HEK293 (cell line): ENCODE measurements around the gene CCDC9.

Source experiments
- CTCF ChIA-PET: fragments of 350-600 bp; formaldehyde crosslinking; extraction: SDS; loops from one replicate; lab custom pipeline; 2021; ENCODE audit warnings: antibody characterized with exemption; lab: Yijun Ruan, JAX
- POLR2A ChIA-PET: fragments of 300-600 bp; formaldehyde crosslinking; extraction: SDS; loops from one replicate; lab custom pipeline; 2020; ENCODE audit warnings: antibody characterized with exemption, inconsistent platforms; lab: Yijun Ruan, JAX
- H3K27ac ChIP-seq: fragments of 200-500 bp; sonication (Bioruptor generic); 2 replicates; pipeline ENCODE4 v1.5.1; 2014; ENCODE audit warnings: low read depth, low read length, control low read depth, inconsistent platforms; ENCODE audit errors: extremely low read depth
- H3K36me3 ChIP-seq, 2 experiments: fragments of 200-500 bp in 1 of 2; sonication (Bioruptor generic) in 1 of 2; 1 replicate in 1 of 2; 2 replicates in 1 of 2; pipeline ENCODE4 v1.5.1; 2014 to 2017; ENCODE audit warnings: inconsistent platforms in 2 of 2, low read length in 2 of 2; ENCODE audit not compliant: control insufficient read depth in 2 of 2, insufficient read depth in 1 of 2
- H3K4me1 ChIP-seq: fragments of 200-500 bp; sonication (Bioruptor generic); 2 replicates; pipeline ENCODE4 v1.5.1; 2014; ENCODE audit warnings: mild to moderate bottlenecking, low read length, inconsistent platforms; ENCODE audit not compliant: control insufficient read depth, insufficient read depth
- H3K4me3 ChIP-seq: 2 replicates; pipeline ENCODE4 v1.5.1; 2011; ENCODE audit warnings: low read depth, mild to moderate bottlenecking, control low read depth, low read length, moderate library complexity
- H3K9me3 ChIP-seq: fragments of 200-500 bp; sonication (Bioruptor generic); 2 replicates; pipeline ENCODE4 v1.5.1; 2014; ENCODE audit warnings: low read depth, low read length, inconsistent platforms; ENCODE audit not compliant: control insufficient read depth, insufficient read depth
- CTCF ChIP-seq: fragments of 450-650 bp; formaldehyde crosslinking; IDR thresholded peaks from 2 replicates; pipeline ENCODE4 v1.5.1; 2016; ENCODE audit warnings: missing biosample characterization, missing genetic modification characterization
- EGR2 ChIP-seq: fragments of 450-650 bp; formaldehyde crosslinking; IDR thresholded peaks from 2 replicates; pipeline ENCODE4 v1.5.1; 2016; ENCODE audit warnings: low read depth, missing biosample characterization, missing genetic modification characterization
- FEZF1 ChIP-seq: fragments of 450-650 bp; formaldehyde crosslinking; IDR thresholded peaks from 2 replicates; pipeline ENCODE4 v1.5.1; 2016; ENCODE audit warnings: missing biosample characterization, missing genetic modification characterization
- HOXC10 ChIP-seq: sonication (generic); formaldehyde crosslinking; IDR thresholded peaks from 2 replicates; pipeline ENCODE4 v1.8.1; 2023; ENCODE audit warnings: mild to moderate bottlenecking, missing genetic modification reagents
- IKZF3 ChIP-seq: fragments of 450-650 bp; IDR thresholded peaks from 2 replicates; pipeline ENCODE4 v1.5.0; 2018; ENCODE audit warnings: missing biosample characterization, mild to moderate bottlenecking, missing genetic modification characterization, moderate library complexity
- KLF7 ChIP-seq: fragments of 450-650 bp; formaldehyde crosslinking; IDR thresholded peaks from 2 replicates; pipeline ENCODE4 v1.5.1; 2016; ENCODE audit warnings: missing biosample characterization, missing genetic modification characterization, borderline replicate concordance
- PATZ1 ChIP-seq: fragments of 450-650 bp; formaldehyde crosslinking; IDR thresholded peaks from 2 replicates; pipeline ENCODE4 v1.5.1; 2016; ENCODE audit warnings: missing biosample characterization, missing genetic modification characterization
- REST ChIP-seq: fragments of 450-650 bp; formaldehyde crosslinking; IDR thresholded peaks from 2 replicates; pipeline ENCODE4 v1.5.1; 2016; ENCODE audit warnings: missing biosample characterization, missing genetic modification characterization
- SCRT1 ChIP-seq: fragments of 450-650 bp; formaldehyde crosslinking; IDR thresholded peaks from 2 replicates; pipeline ENCODE4 v1.5.1; 2016; ENCODE audit warnings: missing biosample characterization, missing genetic modification characterization, borderline replicate concordance
- SCRT2 ChIP-seq: fragments of 450-650 bp; formaldehyde crosslinking; IDR thresholded peaks from 2 replicates; pipeline ENCODE4 v1.5.1; 2016; ENCODE audit warnings: missing biosample characterization, missing genetic modification characterization
- SP7 ChIP-seq: fragments of 450-650 bp; formaldehyde crosslinking; IDR thresholded peaks from 2 replicates; pipeline ENCODE4 v1.5.1; 2016; ENCODE audit warnings: missing biosample characterization, missing genetic modification characterization
- ZBTB1 ChIP-seq: fragments of 450-650 bp; formaldehyde crosslinking; IDR thresholded peaks from 2 replicates; pipeline ENCODE4 v1.5.1; 2016; ENCODE audit warnings: missing biosample characterization, missing genetic modification characterization
- ZBTB48 ChIP-seq: fragments of 450-650 bp; formaldehyde crosslinking; IDR thresholded peaks from 2 replicates; pipeline ENCODE4 v1.5.1; 2016; ENCODE audit warnings: missing biosample characterization, missing genetic modification characterization
- ZBTB8A ChIP-seq: fragments of 450-650 bp; formaldehyde crosslinking; IDR thresholded peaks from 2 replicates; pipeline ENCODE4 v1.5.1; 2016; ENCODE audit warnings: missing biosample characterization, missing genetic modification characterization
- ZNF114 ChIP-seq: fragments of 450-650 bp; formaldehyde crosslinking; IDR thresholded peaks from 2 replicates; pipeline ENCODE4 v1.5.0; 2017; ENCODE audit warnings: missing biosample characterization, missing genetic modification characterization
- ZNF121 ChIP-seq: fragments of 450-650 bp; formaldehyde crosslinking; IDR thresholded peaks from 2 replicates; pipeline ENCODE4 v1.5.1; 2016; ENCODE audit warnings: missing biosample characterization, missing genetic modification characterization
- ZNF132 ChIP-seq: fragments of 450-650 bp; formaldehyde crosslinking; IDR thresholded peaks from 2 replicates; pipeline ENCODE4 v1.5.1; 2017; ENCODE audit warnings: missing biosample characterization, missing genetic modification characterization, borderline replicate concordance
- ZNF214 ChIP-seq: fragments of 450-650 bp; formaldehyde crosslinking; IDR thresholded peaks from 2 replicates; pipeline ENCODE4 v1.5.1; 2017; ENCODE audit warnings: missing biosample characterization, mild to moderate bottlenecking, missing genetic modification characterization, borderline replicate concordance
- ZNF24 ChIP-seq: fragments of 450-650 bp; formaldehyde crosslinking; IDR thresholded peaks from 2 replicates; pipeline ENCODE4 v1.5.1; 2016; ENCODE audit warnings: missing biosample characterization, missing genetic modification characterization
- ZNF398 ChIP-seq: fragments of 450-650 bp; formaldehyde crosslinking; IDR thresholded peaks from 2 replicates; pipeline ENCODE4 v1.5.1; 2017; ENCODE audit warnings: missing biosample characterization, missing genetic modification characterization
- ZNF571 ChIP-seq: fragments of 450-650 bp; formaldehyde crosslinking; IDR thresholded peaks from 2 replicates; pipeline ENCODE4 v1.5.0; 2017; ENCODE audit warnings: missing biosample characterization, missing genetic modification characterization
- ZNF610 ChIP-seq: fragments of 450-650 bp; formaldehyde crosslinking; IDR thresholded peaks from 2 replicates; pipeline ENCODE4 v1.5.1; 2016; ENCODE audit warnings: missing biosample characterization, missing genetic modification characterization, borderline replicate concordance
- ZNF654 ChIP-seq: fragments of 450-650 bp; formaldehyde crosslinking; IDR thresholded peaks from 2 replicates; pipeline ENCODE4 v1.5.1; 2016; ENCODE audit warnings: low read depth, missing biosample characterization, missing genetic modification characterization
- ZNF677 ChIP-seq: fragments of 450-650 bp; IDR thresholded peaks from 2 replicates; pipeline ENCODE4 v1.5.0; 2018; ENCODE audit warnings: missing biosample characterization, mild to moderate bottlenecking, missing genetic modification characterization, moderate library complexity
- ZNF704 ChIP-seq: fragments of 450-650 bp; formaldehyde crosslinking; IDR thresholded peaks from 2 replicates; pipeline ENCODE4 v1.5.1; 2016; ENCODE audit warnings: missing biosample characterization, missing genetic modification characterization

The CCDC9 gene

GRCh38 chr19:47272448-47273312 is 16.4 kb downstream of the CCDC9 start:
- H3K4me3 ChIP-seq, result peak overlapping the region; percentile 58
- peak overlapping the region; percentile 97 for H3K27ac ChIP-seq
- peaks cover 19 to 20% of the 10 kb centered on the region in 2 experiments for H3K36me3 ChIP-seq
- peaks cover 11% of the 10 kb centered on the region for H3K4me1 ChIP-seq
- no peaks in the 10 kb centered on the region for H3K9me3 ChIP-seq
- ChIA-PET POLR2A (interaction anchor here (2.0 kb wide), 1 partner anchor 16 kb away, joined by 21 read pairs; the partner anchor contains the start of gene CCDC9), CTCF (interaction anchor here (1.4 kb wide), 1 partner anchor 28 kb away, joined by 4 read pairs; no protein-coding TSS in a partner anchor)
- TF ChIP-seq ZNF132 (tag by site-specific recombination) (no peak), ZBTB1 (tag by site-specific recombination) (no peak), KLF7 (tag by site-specific recombination) (peak; percentile 6; the same call in 1 of the 2 replicates), ZNF398 (tag by site-specific recombination) (peak; percentile 85), CTCF (tag by site-specific recombination) (0 out of 2 replicates have a peak, but pooled peaks have one; percentile 17), ZBTB48 (tag by site-specific recombination) (0 out of 2 replicates have a peak, but pooled peaks have one; percentile 65), SP7 (tag by site-specific recombination) (no peak), REST (tag by site-specific recombination) (no peak), PATZ1 (tag by site-specific recombination) (no peak), ZNF571 (no peak), ZNF654 (no peak), ZNF677 (tag by site-specific recombination) (no peak), IKZF3 (tag by site-specific recombination) (no peak), SCRT1 (0 out of 2 replicates have a peak, but pooled peaks have one; percentile 46), FEZF1 (tag by site-specific recombination) (no peak), ZBTB8A (no peak), ZNF610 (no peak), ZNF24 (tag by site-specific recombination) (no peak), EGR2 (tag by site-specific recombination) (peak; percentile 89), HOXC10 (CRISPR knock-in tag) (no peak), ZNF704 (tag by site-specific recombination) (no peak), ZNF114 (tag by site-specific recombination) (no peak), SCRT2 (tag by site-specific recombination) (peak; percentile 69), ZNF121 (peak; percentile 34; the same call in 1 of the 2 replicates), ZNF214 (tag by site-specific recombination) (no peak)
